NCI-H748 treated with DMSO at 0.1 percent for 48 hours (cell line): ENCODE results near the gene SCN4B.

Experiments
- DNase-seq: peaks from one replicate; lab custom pipeline; 2025; lab: John Stamatoyannopoulos, UW

The SCN4B gene

GRCh38 chr11:118129471-118130172, 23.0 kb downstream of the SCN4B start:
- no peak for DNase-seq

- DNase-seq, result no peak
Measured at GRCh38 chr11:118128721-118129470, 23.7 kb downstream of the SCN4B start.

GRCh38 chr11:118128310-118128709, 24.3 kb downstream of the SCN4B start:
- DNase-seq, result no peak

- no peak for DNase-seq
Measured at GRCh38 chr11:118126082-118126838, 26.4 kb downstream of the SCN4B start.

GRCh38 chr11:118124929-118125535, 27.6 kb downstream of the SCN4B start:
- no peak for DNase-seq

- no peak for DNase-seq
Measured at GRCh38 chr11:118120793-118121192, 31.8 kb downstream of the SCN4B start.

GRCh38 chr11:118117790-118118601, 34.6 kb downstream of the SCN4B start:
- DNase-seq, result no peak

GRCh38 chr11:118115048-118115447, 37.6 kb downstream of the SCN4B start:
- no peak for DNase-seq

- DNase-seq, result no peak
Measured at GRCh38 chr11:118114266-118114665, 38.4 kb downstream of the SCN4B start.

- DNase-seq, result no peak
Measured at GRCh38 chr11:118112711-118113430, 39.8 kb downstream of the SCN4B start.

- DNase-seq, result no peak
Measured at GRCh38 chr11:118111744-118112035, 40.9 kb downstream of the SCN4B start.

- DNase-seq, result no peak
Measured at GRCh38 chr11:118111019-118111743, 41.4 kb downstream of the SCN4B start.

- no peak for DNase-seq
Measured at GRCh38 chr11:118109231-118109630, 43.4 kb downstream of the SCN4B start.

- no peak for DNase-seq
Measured at GRCh38 chr11:118108513-118108912, 44.1 kb downstream of the SCN4B start.

GRCh38 chr11:118106789-118107335, 45.8 kb downstream of the SCN4B start:
- DNase-seq, result no peak

- DNase-seq, result no peak
Measured at GRCh38 chr11:118105657-118106305, 46.8 kb downstream of the SCN4B start.

GRCh38 chr11:118104491-118104890, 48.1 kb downstream of the SCN4B start:
- DNase-seq, result no peak

- DNase-seq, result no peak
Measured at GRCh38 chr11:118102721-118103261, 49.8 kb downstream of the SCN4B start.

GRCh38 chr11:118100691-118101232, 51.9 kb downstream of the SCN4B start:
- no peak for DNase-seq
